ENCODE measurements around the gene KASH5.

Gene KASH5

GRCh38 chr19:49393881-49394280 is 5.8 kb downstream of the KASH5 start:
- no peaks in the 10 kb centered on the region; the same call in 1 of the 2 replicates for H3F3A ChIP-seq (ENCODE audit: low read depth)
- H3K4me3 ChIP-seq (ENCODE audit: low read length, poor library complexity, severe bottlenecking), result no peak overlapping the region
- H3K9me3 ChIP-seq (ENCODE audit: insufficient read depth, low read depth, low read length), result no peaks in the 10 kb centered on the region
- H3K4me1 ChIP-seq (ENCODE audit: insufficient read depth, low read length, poor library complexity, severe bottlenecking), result peaks cover 42% of the 10 kb centered on the region
- H3K9ac ChIP-seq (ENCODE audit: low read depth, low read length, poor library complexity, severe bottlenecking), result no peak overlapping the region
- no peaks in the 10 kb centered on the region for H3K9me2 ChIP-seq (replicated peaks; ENCODE audit: low read depth, low read length)
- no peaks in the 10 kb centered on the region for H4K20me1 ChIP-seq (ENCODE audit: insufficient read depth, low read length, poor library complexity, severe bottlenecking)
- H3K4me2 ChIP-seq (ENCODE audit: low read depth, low read length, poor library complexity, severe bottlenecking), result no peak overlapping the region
- H3K79me2 ChIP-seq (ENCODE audit: insufficient read depth, low read length), result no peaks in the 10 kb centered on the region
- H3K36me3 ChIP-seq (ENCODE audit: insufficient read depth, low read length), result no peaks in the 10 kb centered on the region
- no peaks in the 10 kb centered on the region for H3K27me3 ChIP-seq (ENCODE audit: insufficient read depth, low read length, poor library complexity, severe bottlenecking)
- TF ChIP-seq CTCF (conservative IDR thresholded peaks at IDR 0.05; ENCODE audit: low read length) (no peak), EZH2phosphoT487 (IDR thresholded peaks at IDR 0.05; ENCODE audit: borderline replicate concordance) (no peak)
- no peak overlapping the region for H2AFZ ChIP-seq (ENCODE audit: low read length)

- Histone ChIP-seq H3K9me3 (ENCODE audit: insufficient read depth, low read depth, low read length) (no peaks in the 10 kb centered on the region), H3K9me2 (replicated peaks; ENCODE audit: low read depth, low read length) (no peaks in the 10 kb centered on the region), H3K79me2 (ENCODE audit: insufficient read depth, low read length) (no peaks in the 10 kb centered on the region), H4K20me1 (ENCODE audit: insufficient read depth, low read length, poor library complexity, severe bottlenecking) (no peaks in the 10 kb centered on the region), H3F3A (ENCODE audit: low read depth) (no peaks in the 10 kb centered on the region; the same call in 1 of the 2 replicates), H3K9ac (ENCODE audit: low read depth, low read length, poor library complexity, severe bottlenecking) (no peak overlapping the region), H3K4me3 (ENCODE audit: low read length, poor library complexity, severe bottlenecking) (no peak overlapping the region), H3K36me3 (ENCODE audit: insufficient read depth, low read length) (no peaks in the 10 kb centered on the region), H3K27me3 (ENCODE audit: insufficient read depth, low read length, poor library complexity, severe bottlenecking) (no peaks in the 10 kb centered on the region), H3K4me2 (ENCODE audit: low read depth, low read length, poor library complexity, severe bottlenecking) (no peak overlapping the region), H2AFZ (ENCODE audit: low read length) (no peak overlapping the region), H3K4me1 (ENCODE audit: insufficient read depth, low read length, poor library complexity, severe bottlenecking) (peaks cover 44% of the 10 kb centered on the region)
- TF ChIP-seq CTCF (conservative IDR thresholded peaks at IDR 0.05; ENCODE audit: low read length) (no peak), EZH2phosphoT487 (IDR thresholded peaks at IDR 0.05; ENCODE audit: borderline replicate concordance) (no peak)
These were observed 7.7 kb downstream of the KASH5 start for GRCh38 chr19:49395581-49396407.

- H3K9ac ChIP-seq (ENCODE audit: low read depth, low read length, poor library complexity, severe bottlenecking), result no peak overlapping the region
- H3K36me3 ChIP-seq (ENCODE audit: insufficient read depth, low read length), result no peaks in the 10 kb centered on the region
- TF ChIP-seq CTCF (conservative IDR thresholded peaks at IDR 0.05; ENCODE audit: low read length) (no peak), EZH2phosphoT487 (IDR thresholded peaks at IDR 0.05; ENCODE audit: borderline replicate concordance) (no peak)
These were observed 8.9 kb downstream of the KASH5 start for GRCh38 chr19:49396738-49397505.

More at GRCh38 chr19:49396738-49397505, 8.9 kb downstream of the KASH5 start:
- Histone ChIP-seq H3K4me2 (ENCODE audit: low read depth, low read length, poor library complexity, severe bottlenecking) (no peak overlapping the region), H2AFZ (ENCODE audit: low read length) (no peak overlapping the region), H4K20me1 (ENCODE audit: insufficient read depth, low read length, poor library complexity, severe bottlenecking) (no peaks in the 10 kb centered on the region), H3F3A (ENCODE audit: low read depth) (no peaks in the 10 kb centered on the region), H3K9me2 (replicated peaks; ENCODE audit: low read depth, low read length) (no peaks in the 10 kb centered on the region), H3K9me3 (ENCODE audit: insufficient read depth, low read depth, low read length) (no peaks in the 10 kb centered on the region), H3K27me3 (ENCODE audit: insufficient read depth, low read length, poor library complexity, severe bottlenecking) (no peaks in the 10 kb centered on the region), H3K79me2 (ENCODE audit: insufficient read depth, low read length) (no peaks in the 10 kb centered on the region), H3K4me1 (ENCODE audit: insufficient read depth, low read length, poor library complexity, severe bottlenecking) (peaks cover 34% of the 10 kb centered on the region), H3K4me3 (ENCODE audit: low read length, poor library complexity, severe bottlenecking) (no peak overlapping the region)

All from Loucy (cell line).